DND-41 (cell line): Measurements from ENCODE around the gene GTF2A1.

Source experiments
- EZH2 ChIP-seq: IDR thresholded peaks from 3 replicates; pipeline ENCODE4 v1.6.1; 2012; ENCODE audit warnings: borderline replicate concordance, low read depth, mild to moderate bottlenecking, moderate library complexity, low read length, inconsistent platforms; ENCODE audit not compliant: severe bottlenecking
- TF ChIP-seq, protein P1 (sequence below): IDR thresholded peaks from 2 replicates; pipeline ENCODE4 v1.5.1; 2012; ENCODE audit warnings: borderline replicate concordance, low read length, moderate library complexity, mild to moderate bottlenecking; ENCODE audit not compliant: poor library complexity, severe bottlenecking; ENCODE audit errors: extremely low read depth

- TF ChIP-seq, protein P1, sequence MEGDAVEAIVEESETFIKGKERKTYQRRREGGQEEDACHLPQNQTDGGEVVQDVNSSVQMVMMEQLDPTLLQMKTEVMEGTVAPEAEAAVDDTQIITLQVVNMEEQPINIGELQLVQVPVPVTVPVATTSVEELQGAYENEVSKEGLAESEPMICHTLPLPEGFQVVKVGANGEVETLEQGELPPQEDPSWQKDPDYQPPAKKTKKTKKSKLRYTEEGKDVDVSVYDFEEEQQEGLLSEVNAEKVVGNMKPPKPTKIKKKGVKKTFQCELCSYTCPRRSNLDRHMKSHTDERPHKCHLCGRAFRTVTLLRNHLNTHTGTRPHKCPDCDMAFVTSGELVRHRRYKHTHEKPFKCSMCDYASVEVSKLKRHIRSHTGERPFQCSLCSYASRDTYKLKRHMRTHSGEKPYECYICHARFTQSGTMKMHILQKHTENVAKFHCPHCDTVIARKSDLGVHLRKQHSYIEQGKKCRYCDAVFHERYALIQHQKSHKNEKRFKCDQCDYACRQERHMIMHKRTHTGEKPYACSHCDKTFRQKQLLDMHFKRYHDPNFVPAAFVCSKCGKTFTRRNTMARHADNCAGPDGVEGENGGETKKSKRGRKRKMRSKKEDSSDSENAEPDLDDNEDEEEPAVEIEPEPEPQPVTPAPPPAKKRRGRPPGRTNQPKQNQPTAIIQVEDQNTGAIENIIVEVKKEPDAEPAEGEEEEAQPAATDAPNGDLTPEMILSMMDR, result no peak
- TF ChIP-seq EZH2, result no peak
Measured at GRCh38 chr14:81234278-81234677, 13.5 kb upstream of the GTF2A1 start.
